Ureter (tissue), 1 donor: ENCODE measurements around the gene CDH4. TPM values are rescaled to one million over a fixed set of nuclear protein-coding genes. Genes with fewer than 3 reads are reported as not detected.

Experiments
- DNase-seq: peaks from one replicate; pipeline ENCODE4 v3.0.0-alpha.2; 2020; ENCODE audit warnings: low spot score
- total RNA-seq: library from RNA; stranded (reverse); gene quantifications from one replicate; pipeline ENCODE4 v1.2.4, GENCODE V29; 2023
- donor health status: DM: yes; HTN: yes; CAD: no.

The CDH4 gene
- total RNA-seq, 1 donor from 2014 or later = 0.26 TPM

- DNase-seq = no peak
These were observed 623.3 kb downstream of the CDH4 start for GRCh38 chr20:61875221-61875885.

- DNase-seq = no peak
These were observed 623.9 kb downstream of the CDH4 start for GRCh38 chr20:61875996-61876395.

DNA sequence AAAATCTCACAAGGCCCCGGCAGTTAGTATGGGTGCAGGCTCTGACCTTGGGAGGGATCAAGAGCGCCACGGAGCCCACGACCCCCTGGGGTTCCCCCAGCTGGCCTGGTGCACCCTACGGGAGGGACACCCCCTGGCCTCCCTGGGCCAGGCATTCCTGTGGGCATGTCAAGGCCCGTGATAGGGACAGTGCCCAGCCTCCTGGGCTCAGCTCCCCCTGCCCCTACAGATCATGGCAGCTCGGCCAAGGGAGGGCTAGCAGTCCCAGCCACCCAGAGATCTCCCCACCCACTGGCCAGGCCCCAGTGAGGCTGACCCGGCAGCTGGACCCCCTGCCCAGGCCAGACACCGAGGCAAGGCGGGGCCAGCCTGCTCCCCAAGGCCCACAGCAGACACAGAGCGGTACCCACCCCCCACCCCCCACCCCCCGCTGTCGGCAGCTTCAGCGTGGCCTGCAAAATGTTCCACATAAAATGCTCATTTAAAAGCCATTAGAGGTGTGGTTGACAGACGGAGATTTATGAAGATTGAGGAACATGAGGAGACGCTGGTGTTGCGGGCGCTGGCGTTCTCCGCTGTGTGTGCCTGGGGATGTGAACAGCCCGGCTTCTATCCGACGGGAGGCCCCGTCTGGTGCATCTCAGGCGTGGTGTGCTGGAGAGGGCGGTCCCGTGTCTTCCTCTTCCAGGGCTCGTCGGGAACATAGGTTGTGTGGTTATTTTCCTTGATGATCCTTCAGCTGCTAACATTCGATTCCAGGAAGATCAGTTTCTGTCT lies 625.1 kb downstream of the CDH4 start:
- DNase-seq = no peak

DNA sequence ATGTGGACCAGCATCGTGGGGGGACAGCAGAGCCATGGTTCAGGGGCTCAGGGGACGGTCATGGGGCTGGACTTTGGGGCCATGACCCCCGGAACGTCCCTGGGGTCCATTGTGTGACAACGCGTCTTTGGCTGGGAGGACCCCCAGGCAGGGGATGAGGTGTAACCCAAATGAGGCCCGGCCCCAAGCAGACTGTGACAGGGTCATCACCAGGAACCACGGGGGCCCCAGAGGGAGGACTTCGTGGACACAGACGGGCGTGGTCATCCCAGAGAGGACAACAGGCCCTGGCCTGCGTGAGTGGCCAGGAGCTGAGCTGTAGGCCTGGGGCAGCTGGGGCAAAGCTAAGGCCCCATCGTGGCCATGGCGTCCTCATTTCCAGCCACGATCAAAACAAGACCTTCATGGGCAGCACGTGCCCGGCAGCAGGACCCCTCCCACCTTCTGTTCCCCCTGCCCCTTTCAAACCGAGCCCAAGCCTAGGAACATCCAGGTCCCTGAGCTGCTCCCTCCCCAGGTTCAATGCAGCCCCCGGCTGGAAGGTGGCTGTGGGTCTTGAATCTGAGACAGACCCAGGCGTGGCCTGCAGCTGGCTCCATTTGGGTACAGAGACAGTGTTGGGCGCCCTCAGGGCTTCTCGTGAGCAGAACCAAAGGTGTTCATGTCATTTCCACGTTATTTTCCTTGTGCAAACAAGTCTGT lies 625.9 kb downstream of the CDH4 start:
- DNase-seq = no peak

DNA sequence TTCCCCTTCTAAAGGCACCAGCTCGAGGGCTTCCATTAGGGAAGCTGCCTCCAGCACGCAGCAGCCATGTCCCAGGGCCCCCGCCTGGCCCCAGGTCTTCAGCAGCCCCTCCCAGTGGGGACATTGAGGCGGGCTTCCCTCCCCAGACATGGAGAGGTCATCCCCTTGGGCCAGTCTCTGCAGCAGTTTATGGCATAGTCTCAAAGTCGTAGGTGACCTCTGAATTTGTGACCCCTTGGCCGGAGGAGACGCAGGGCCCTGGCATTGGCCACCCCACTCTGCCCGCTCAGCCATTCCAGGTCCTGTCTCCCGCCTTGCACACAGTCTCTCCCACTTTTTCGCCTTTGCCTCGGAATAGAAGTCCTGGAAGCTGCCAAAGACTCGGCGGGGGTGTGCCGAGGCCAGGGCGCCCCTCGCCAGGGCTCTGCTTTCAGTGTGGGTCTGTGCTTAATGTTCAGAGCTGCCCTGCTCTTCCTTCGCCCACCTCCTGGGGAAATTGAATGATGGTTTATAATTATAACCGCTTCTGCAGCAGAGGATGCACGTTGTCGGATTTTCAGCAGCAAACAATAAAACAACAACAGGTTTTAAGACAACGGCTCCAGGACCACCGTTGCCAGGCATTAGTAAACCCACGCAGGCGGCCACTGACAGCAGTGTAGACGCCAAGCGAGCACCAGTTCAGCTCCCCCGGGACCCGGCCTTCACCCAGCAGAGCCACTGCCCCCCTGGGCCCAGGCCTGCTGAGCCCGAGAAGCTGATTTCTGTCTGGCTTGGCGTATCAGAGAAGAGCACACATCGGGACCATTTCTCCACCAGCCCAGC lies 626.6 kb downstream of the CDH4 start:
- no peak for DNase-seq

DNA sequence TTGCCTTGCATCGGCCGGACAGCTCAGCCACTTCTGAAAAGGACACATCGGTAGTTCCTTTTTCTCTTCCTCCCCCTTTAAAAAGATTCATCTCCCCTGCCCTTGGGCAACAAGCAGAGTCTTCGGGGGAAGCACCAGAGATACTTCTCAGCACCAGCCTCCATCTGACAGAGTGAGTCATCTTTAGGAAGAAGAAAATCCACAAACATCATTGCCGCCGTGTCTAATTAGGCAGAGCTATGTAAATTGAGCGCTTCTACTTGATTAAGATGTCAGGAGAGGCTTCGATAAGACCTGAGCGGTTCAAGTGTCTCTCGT lies 627.2 kb downstream of the CDH4 start:
- no peak for DNase-seq

GRCh38 chr20:61879694-61880093 lies 627.6 kb downstream of the CDH4 start:
- DNase-seq = no peak

GRCh38 chr20:61880706-61881105 lies 628.6 kb downstream of the CDH4 start:
- no peak for DNase-seq

DNA sequence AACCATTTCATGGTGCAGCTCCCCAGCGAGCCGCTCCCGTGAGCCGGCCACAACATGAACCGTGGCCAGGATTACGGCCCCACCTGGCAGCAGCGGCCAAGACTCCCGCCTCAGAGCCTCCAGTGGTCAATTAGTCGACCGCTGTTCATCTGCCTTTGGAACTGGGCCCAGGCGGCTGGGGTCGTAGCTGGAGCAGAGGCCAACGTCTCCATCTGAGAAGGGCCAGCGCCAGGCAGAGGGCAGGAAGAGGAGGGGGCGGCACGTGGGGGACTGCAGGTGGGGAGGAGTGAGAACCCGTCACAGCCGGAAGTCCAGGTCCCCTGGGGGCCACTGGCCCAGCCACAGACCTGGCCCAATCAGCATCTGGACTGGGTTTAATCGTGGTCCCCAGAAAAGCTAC lies 629.4 kb downstream of the CDH4 start:
- no peak for DNase-seq

DNA sequence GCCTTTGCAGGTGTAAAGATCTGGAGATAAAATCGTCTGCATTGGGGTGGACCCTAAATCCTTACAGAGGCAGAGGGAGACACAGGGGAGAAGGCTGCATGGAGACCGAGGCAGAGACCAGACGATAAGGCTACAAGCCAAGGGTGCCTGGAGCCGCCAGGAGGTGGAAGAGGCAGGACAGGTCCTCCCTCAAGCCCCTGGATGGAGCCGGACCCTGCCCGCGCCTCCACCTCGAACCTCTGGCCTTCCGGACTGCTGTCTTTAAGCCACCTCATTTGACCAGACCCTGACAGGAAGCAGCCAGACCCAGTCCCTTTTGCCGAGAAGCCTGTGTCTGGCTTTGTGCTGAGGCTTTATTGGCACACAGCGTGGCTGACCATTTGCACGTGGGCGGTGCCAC lies 629.8 kb downstream of the CDH4 start:
- DNase-seq = no peak

DNA sequence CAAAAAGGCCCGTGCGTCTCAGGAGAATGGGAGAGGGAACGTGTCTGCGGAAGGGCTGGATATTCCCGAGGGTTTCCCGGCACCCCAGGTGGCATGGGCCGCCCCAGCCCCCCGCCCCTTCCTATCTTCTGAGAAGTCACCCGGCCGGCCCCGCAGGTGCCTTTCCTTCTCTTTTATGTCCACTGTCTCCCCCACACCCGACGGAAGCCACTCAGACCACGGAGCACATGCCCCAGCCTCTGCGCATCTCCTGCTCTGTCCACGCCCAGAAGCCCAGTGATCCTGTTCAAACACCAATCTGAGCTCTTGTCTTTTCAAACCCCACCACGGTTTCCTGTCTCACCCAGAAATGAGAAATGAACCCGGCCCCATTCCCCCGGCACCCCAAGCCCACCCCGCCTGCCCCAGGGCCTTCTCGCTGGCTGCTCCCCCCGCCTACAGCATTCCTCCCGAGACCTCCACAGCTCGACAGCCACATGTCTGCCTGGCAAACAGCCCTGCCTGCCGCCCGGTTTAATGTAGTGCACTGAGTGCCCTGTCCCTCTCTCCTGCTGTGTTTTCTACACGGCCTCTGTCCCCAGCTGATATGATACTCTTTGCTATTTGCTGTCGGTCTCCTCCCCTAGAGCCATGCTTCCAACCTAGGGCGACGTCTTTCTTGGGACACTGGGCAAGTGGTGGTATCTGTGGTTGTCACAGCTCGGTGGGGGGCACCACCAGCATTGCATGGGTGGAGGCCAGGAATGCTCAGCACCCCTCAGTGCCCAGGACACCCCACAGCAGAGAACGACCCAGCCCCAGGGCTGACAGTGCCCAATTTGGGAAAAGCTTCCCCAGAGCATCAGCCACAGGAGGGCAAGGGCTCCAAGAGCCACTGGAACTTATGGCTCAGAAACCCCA lies 630.9 kb downstream of the CDH4 start:
- no peak for DNase-seq

DNA sequence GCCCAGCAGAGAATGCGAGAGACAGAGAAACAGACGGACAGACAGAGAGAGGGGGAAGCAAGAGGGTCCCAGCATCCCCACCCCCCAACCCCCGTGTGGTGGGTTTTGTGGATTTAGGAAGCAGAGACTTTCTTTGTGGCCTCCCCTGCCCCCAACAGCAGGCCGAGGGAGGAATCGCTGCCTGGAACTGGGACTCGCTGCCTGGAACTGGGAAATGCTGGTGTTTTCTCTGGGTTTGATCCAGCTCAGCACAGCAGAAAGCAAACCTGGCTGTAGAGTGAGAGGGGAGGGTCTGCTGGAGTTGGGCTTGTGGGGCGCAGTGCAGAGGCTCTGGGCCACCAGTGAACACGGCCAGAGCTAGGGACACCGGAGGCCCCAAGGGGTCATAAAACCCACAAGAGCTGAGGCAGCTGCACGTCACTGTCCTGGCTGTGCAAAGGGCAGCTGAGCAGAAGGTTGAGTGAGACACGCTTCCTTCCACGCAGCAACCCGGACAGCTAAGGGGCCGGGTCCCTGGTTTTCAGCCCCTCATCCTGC lies 631.9 kb downstream of the CDH4 start:
- no peak for DNase-seq

DNA sequence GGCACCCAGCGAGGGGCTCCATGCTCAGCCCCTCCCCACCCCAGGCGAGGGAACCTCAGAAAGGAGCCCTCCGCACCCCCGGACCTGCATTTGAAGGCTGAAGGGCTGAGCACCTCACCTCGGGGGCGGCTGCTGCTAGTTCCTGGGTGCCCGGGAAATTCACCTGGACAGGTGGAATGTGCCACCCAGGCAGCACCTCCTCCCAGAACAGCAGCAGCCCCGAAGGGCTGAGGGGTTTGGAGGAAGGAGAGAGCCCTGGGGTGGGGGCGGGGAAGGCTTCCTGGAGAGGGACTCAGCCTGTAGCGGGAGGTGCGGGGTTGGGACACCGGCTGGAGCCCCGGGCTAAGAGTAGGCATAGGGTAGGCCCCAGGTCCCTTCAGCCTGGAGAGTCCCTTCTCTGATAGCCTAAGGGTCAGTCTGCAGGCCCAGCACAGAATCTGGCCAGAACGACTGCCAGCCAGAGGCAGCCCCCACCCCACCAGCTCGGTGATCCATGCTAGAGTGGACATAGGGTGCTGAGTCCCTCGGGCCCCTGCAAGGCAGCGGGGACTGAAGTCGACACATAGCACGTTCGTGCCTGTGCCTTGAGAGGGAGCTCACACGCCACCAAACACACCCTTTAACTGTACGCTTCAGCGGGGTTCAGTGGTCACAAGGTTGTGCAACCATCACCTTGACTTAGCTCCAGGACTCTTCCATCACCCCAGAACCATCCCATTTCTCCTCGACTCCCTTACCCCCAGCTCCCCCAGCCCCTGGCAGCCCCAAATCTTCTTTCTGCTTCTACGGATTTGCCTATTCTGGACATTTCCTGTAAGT lies 632.7 kb downstream of the CDH4 start:
- DNase-seq = no peak

- DNase-seq = no peak
These were observed 634.0 kb downstream of the CDH4 start for GRCh38 chr20:61885759-61886715.

DNA sequence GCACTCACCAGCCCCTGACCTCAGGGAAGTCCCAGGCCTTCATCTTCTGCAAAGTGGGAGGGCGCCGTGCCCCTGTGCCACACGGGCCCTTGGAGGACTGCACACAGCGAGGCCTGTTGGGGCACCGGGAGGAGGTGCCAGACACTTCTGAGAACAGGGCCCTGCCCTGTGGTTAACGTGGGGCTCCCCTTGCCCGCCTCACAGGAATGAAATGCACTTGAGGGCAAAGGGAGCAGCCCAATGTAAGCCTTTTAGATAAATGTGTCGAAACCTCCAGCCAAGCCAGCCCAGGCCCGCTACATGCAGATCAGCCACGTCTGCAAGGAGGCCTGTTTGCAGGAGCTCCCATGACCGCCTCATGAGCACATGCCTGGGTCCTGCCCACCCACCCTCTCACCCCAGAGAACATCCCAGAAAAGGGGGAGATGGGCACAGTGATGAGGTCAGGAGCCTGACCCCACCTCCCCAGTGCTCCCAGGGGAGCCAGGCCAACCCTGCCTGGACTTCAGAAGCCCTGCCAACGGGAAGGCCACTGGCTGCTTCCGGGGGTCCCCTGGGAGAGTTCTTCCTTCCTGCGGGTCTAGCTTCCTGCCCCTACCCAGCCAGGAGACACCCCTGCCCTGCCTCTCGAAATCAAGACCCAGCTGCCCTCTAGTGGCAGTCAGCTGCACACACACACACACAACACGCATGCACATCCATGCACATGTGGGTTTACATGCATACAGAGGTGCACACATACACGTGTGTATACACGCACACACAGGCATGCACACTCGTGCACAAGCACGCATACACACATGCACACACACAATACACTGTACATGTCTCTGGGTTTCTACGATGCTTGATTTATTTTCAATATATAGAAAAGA lies 634.9 kb downstream of the CDH4 start:
- no peak for DNase-seq

- no peak for DNase-seq
These were observed 635.6 kb downstream of the CDH4 start for GRCh38 chr20:61887596-61888093.

- no peak for DNase-seq
These were observed 636.2 kb downstream of the CDH4 start for GRCh38 chr20:61888101-61888865.
